Germinal center (tissue), 1 donor: ENCODE results near the gene PRKAG3.

ENCODE experiments used
- DNase-seq: peaks from one replicate; pipeline ENCODE4 v3.0.0; 2012; ENCODE audit warnings: mixed read lengths, low spot score

PRKAG3 gene

DNA sequence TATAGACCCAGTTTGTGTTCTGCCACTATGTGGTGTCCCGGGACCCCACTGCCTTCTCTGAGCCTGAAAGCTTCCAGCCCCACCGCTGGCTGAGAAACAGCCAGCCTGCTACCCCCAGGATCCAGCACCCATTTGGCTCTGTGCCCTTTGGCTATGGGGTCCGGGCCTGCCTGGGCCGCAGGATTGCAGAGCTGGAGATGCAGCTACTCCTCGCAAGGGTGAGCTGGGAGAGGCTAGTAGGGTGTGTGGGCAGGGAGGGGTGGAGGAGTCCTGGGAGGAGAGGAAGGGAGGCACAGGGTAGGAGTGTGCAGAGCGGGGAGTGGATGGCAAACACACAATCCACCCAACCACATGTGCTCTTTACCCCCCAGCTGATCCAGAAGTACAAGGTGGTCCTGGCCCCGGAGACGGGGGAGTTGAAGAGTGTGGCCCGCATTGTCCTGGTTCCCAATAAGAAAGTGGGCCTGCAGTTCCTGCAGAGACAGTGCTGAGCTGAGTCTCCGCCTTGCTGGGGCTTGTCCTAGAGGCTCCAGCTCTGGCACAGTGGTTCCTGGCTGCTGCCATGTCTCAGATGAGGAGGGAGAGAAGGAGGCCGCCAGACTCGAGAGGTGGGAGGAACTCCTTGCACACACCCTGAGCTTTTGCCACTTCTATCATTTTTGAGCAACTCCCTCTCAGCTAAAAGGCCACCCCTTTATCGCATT lies 16.9 kb downstream of the PRKAG3 start:
- no peak for DNase-seq

- DNase-seq, result no peak
Observed at GRCh38 chr2:218813771-218814460, 17.7 kb downstream of the PRKAG3 start.

DNA sequence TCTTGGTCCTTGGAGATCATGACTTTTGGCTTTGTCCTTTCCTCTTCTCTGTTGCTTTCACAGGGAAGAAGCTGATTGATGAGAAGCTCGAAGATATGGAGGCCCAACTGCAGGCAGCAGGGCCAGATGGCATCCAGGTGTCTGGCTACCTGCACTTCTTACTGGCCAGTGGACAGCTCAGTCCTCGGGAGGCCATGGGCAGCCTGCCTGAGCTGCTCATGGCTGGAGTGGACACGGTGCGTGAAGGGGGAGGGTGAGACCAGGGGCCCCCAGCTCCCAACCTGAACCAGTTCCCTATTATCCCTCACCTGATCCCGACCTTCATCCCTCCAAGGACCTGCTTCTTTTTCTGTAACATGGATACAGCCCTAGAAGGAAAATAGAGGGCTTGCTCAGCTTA lies 18.7 kb downstream of the PRKAG3 start:
- DNase-seq, result no peak

GRCh38 chr2:218812096-218812815 lies 19.3 kb downstream of the PRKAG3 start:
- DNase-seq, result no peak

GRCh38 chr2:218811382-218811781 lies 20.2 kb downstream of the PRKAG3 start:
- no peak for DNase-seq

DNA sequence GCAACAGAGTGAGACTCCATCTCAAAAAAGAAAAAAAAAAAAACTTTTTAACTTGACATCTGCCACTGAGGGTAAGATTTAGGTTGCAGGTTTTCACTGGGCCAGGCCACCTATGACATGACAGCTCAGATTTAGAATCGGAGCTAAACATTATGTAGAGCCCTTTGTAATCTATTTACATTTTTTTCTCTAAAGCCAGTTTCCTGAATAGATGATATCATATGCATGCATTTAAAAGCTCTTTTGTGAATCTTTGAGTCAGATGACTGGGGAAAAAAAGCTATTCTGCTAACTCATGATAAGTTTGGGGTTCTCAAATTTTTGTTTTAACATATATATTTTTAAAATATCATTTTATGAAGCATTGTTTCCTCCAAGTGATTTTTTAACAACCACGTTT lies 21.3 kb downstream of the PRKAG3 start:
- no peak for DNase-seq

DNA sequence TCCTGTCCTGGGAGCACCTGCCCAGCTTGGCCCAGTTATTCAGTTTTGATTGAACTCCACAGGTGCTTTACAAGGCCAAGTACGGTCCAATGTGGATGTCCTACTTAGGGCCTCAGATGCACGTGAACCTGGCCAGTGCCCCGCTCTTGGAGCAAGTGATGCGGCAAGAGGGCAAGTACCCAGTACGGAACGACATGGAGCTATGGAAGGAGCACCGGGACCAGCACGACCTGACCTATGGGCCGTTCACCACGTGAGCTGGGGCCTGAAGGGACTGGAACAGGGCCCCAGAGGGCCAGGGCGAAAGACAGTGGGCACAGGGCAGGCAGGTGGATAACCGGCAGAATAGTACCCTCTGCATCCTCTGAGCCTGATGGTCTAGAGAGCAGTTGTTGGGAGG lies 22.1 kb downstream of the PRKAG3 start:
- no peak for DNase-seq

GRCh38 chr2:218807626-218808025 lies 24.0 kb downstream of the PRKAG3 start:
- DNase-seq, result no peak

GRCh38 chr2:218806346-218806978 lies 25.1 kb downstream of the PRKAG3 start:
- DNase-seq, result no peak

- no peak for DNase-seq
Observed at GRCh38 chr2:218805627-218806026, 26.0 kb downstream of the PRKAG3 start.

- no peak for DNase-seq
Observed at GRCh38 chr2:218804817-218805216, 26.8 kb downstream of the PRKAG3 start.

- no peak for DNase-seq
Observed at GRCh38 chr2:218802386-218802994, 29.1 kb downstream of the PRKAG3 start.

DNA sequence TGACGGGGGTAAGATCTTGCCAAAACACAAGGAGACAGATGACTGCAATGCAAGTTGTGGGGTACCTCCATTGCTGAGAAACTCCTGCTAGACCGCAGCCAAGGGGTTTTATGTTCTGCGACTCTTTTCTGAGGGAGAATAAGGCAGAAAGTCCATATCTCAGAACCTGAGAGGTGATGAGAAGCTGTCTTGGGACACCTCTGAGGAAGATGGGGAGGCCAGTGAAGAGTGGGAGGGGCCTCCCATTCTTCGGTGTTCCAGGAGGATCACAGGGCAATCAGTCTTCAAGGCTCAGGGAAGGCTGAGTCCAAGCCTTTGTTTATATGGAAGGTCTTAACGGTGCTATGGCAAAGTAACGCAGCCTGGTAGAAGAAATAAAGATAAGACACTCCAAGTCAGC lies 31.6 kb downstream of the PRKAG3 start:
- no peak for DNase-seq

GRCh38 chr2:218798767-218799504 lies 32.7 kb downstream of the PRKAG3 start:
- DNase-seq, result no peak

DNA sequence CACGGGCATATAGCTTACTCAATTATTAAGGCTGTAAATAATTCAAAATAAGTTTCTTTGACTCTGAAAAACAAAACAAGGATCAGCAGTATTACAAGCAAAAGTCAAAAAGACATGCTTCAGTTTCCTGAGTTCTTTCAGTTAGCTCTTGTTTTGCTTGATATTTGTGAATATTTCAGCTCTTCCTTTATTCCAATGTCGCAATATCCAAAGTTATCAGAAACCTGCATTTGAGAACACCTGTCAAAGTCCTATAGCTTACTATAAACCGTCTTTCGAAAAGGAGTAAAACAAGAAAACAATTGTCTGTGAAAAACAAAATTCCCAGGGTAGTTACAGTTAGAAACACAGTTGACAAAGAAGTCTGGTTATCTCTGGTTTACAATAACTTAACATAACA lies 34.9 kb downstream of the PRKAG3 start:
- DNase-seq, result no peak

DNA sequence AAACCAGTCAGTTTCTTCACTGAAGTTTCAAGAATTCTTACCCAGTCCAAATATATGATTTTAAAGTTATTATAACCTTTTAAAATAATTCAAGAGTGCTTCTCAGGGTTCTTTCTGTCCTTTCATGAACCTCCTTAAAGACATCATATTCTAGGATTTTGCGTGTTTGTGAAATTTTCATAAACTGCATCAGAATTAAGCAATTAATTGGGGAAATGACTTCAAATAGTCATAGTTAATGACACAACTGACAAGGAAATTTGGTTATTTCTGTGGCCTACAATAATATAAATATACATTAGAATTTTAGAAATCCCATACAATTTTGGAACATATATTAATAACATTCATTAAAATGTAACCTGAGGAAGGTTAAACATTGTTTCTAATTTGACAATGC lies 39.2 kb downstream of the PRKAG3 start:
- no peak for DNase-seq

DNA sequence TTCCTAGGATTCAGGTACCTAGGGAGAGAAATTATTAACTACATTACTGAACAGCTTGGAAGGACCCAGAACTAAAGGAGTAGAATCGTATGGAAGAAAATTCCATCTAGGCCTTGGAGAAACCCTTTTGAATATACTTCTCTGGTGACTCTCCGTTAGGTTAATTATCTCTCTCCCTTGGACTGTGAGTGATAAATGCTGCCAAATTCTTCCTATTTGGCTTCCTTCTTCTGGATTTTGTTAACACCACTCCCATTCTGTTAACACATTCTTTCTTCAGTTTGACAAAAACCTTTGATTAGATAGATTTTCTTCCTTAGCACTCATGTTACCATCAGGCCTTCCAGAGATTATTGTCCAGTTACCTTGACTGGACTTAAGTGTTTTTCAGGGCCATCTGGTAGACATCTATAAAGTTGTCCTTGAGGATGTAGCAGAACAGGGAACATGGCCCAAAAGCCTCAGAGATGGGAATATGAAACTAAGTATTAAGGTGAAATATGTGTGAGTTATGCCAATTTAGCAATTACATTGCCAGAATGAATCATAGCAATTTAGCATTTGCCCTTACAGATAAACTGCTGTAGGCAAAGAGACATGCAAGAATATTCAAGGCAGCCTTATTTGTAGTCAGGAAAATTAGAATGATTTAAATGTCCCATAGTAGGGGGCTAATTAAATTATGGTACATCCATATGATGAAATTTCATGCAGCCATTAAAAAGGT lies 42.9 kb downstream of the PRKAG3 start:
- no peak for DNase-seq

GRCh38 chr2:218786133-218786532 lies 45.5 kb downstream of the PRKAG3 start:
- DNase-seq, result no peak

DNA sequence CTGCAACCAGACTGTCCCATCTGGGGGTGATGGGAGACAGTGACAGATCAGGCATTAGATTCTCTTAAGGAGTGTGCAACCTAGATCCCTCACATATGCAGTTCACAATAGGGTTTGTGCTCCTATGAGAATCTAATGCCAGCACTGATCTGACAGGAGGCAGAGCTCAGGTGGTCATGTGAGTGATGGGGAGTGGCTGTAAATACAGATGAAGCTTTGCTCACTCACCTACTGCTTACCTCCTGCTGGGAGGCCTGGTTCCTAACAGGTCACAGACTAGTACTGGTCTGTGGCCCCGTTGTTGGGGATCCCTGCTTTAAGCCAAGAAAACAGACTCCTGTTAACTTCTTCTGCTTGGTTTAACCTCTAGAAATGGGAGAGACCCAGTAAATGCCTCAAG lies 46.5 kb downstream of the PRKAG3 start:
- no peak for DNase-seq

DNA sequence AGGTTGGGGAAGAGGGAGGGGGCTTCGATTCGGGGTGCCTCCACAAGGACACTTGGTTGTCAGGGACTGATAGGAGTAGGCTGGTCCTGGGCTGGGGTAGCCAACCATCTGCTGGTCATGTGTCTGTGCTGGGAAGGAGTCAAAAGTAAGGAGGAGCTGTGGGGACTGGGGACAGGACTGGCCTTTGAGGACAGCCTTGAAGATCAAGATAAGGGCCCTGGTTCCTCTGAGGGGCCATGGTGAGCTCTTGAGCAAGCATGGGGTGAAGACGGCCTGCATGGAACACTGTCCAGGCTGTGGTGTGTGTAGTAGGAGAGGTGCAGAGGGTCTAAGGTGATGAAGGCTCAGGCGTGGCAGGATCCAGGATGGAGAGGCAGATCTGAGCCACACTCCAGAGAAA lies 47.9 kb downstream of the PRKAG3 start:
- DNase-seq, result no peak

- no peak for DNase-seq
Observed at GRCh38 chr2:218782528-218782844, 49.1 kb downstream of the PRKAG3 start.
